CD4-positive, CD25-positive, alpha-beta regulatory T cell (primary cell): ENCODE results near the gene DHX35. TPM values are rescaled to one million over a fixed set of nuclear protein-coding genes. Genes with fewer than 3 reads are reported as not detected.

ENCODE experiments used
- ATAC-seq, 2 donors: fragments of 150-1000 bp; cut with Tn5 transposase; one replicate each; pipeline ENCODE4 v1.10.0; 2021; ENCODE audit warnings: low read depth in 2 of 2, moderate number of reproducible peaks in 2 of 2, moderate library complexity in 1 of 2
- DNase-seq, 3 donors: peaks; one replicate each; pipeline versions ENCODE4 v3.0.0 to v3.0.0-alpha.2; 2012 to 2022; ENCODE audit warnings: mixed read lengths in 1 of 3
- H3K27ac ChIP-seq: one replicate; pipeline ENCODE4 v1.7.0; 2013; ENCODE audit warnings: mild to moderate bottlenecking, low read length; ENCODE audit not compliant: insufficient read depth, poor library complexity, severe bottlenecking
- H3K27me3 ChIP-seq: one replicate; pipeline ENCODE4 v1.7.0; 2013; ENCODE audit warnings: low read length; ENCODE audit not compliant: control insufficient read depth, insufficient read depth
- H3K36me3 ChIP-seq: one replicate; pipeline ENCODE4 v1.7.0; 2013; ENCODE audit warnings: mild to moderate bottlenecking, low read length, moderate library complexity; ENCODE audit not compliant: control insufficient read depth, insufficient read depth
- H3K4me1 ChIP-seq: 2 replicates; pipeline ENCODE4 v1.7.0; 2013; ENCODE audit warnings: mild to moderate bottlenecking, low read length; ENCODE audit not compliant: insufficient read depth, control insufficient read depth, poor library complexity, severe bottlenecking
- H3K4me3 ChIP-seq: one replicate; pipeline ENCODE4 v1.7.0; 2013; ENCODE audit warnings: low read depth, mild to moderate bottlenecking, low read length, moderate library complexity
- H3K9me3 ChIP-seq, 2 experiments: 1 replicate in 1 of 2; 2 replicates in 1 of 2; pipeline ENCODE4 v1.7.0; 2013; ENCODE audit warnings: low read length in 2 of 2, mild to moderate bottlenecking in 1 of 2, moderate library complexity in 1 of 2; ENCODE audit not compliant: control insufficient read depth in 2 of 2
- H3K27ac Mint-ChIP-seq, 3 donors: one replicate each; pipeline ENCODE4 v1.8.0; 2020 to 2022; ENCODE audit warnings: mild to moderate bottlenecking in 3 of 3, mixed read lengths in 3 of 3, moderate library complexity in 2 of 3
- H3K27me3 Mint-ChIP-seq: one replicate; pipeline ENCODE4 v1.8.0; 2022; ENCODE audit warnings: mild to moderate bottlenecking, mixed read lengths
- H3K36me3 Mint-ChIP-seq: one replicate; pipeline ENCODE4 v1.8.0; 2020; ENCODE audit warnings: mixed read lengths
- H3K4me1 Mint-ChIP-seq, 4 donors: one replicate each; pipeline ENCODE4 v1.8.0; 2020 to 2022; ENCODE audit warnings: mixed read lengths in 4 of 4, mild to moderate bottlenecking in 1 of 4
- H3K4me3 Mint-ChIP-seq, 4 donors: one replicate each; pipeline ENCODE4 v1.8.0; 2020 to 2022; ENCODE audit warnings: mild to moderate bottlenecking in 4 of 4, mixed read lengths in 4 of 4, moderate library complexity in 3 of 4
- H3K9me3 Mint-ChIP-seq, 7 donors: one replicate each; pipeline ENCODE4 v1.8.0; 2020 to 2022; ENCODE audit warnings: mixed read lengths in 7 of 7, mild to moderate bottlenecking in 3 of 7, moderate library complexity in 2 of 7
- polyA plus RNA-seq, 4 donors: library from polyadenylated mRNA; unstranded; fragments of 300-500 nt; fragmentation: Illumina TruSeq; gene quantifications; one replicate each; pipeline ENCODE4 v1.2.3, GENCODE V29; 2021
- total RNA-seq: library from RNA; stranded (reverse); gene quantifications from one replicate; pipeline ENCODE4 v1.2.3, GENCODE V29; 2022

Gene DHX35
- total and polyA plus RNA-seq, 5 donors from 2014 or later: 4.0 to 12.4 (median 5.7) TPM

- ATAC-seq (no peak), DNase-seq (no peak)
- Mint-ChIP-seq H3K27ac (peak overlapping the region in 1 of 3 donors; percentile 59), H3K4me3 (no peak overlapping the region), H3K27me3 (peaks cover 33% of the 10 kb centered on the region), H3K9me3 (peaks cover 0 to 2% (median 0%) of the 10 kb centered on the region in 7 donors), H3K36me3 (no peaks in the 10 kb centered on the region), H3K4me1 (no peaks in the 10 kb centered on the region)
- no peak overlapping the region for H3K4me3 ChIP-seq
- no peaks in the 10 kb centered on the region for H3K36me3 ChIP-seq
- no peak overlapping the region for H3K27ac ChIP-seq
- no peaks in the 10 kb centered on the region for H3K4me1 ChIP-seq
- peaks cover 3% of the 10 kb centered on the region for H3K27me3 ChIP-seq
- no peaks in the 10 kb centered on the region for H3K9me3 ChIP-seq
Measured at GRCh38 chr20:39082622-39083398, 120.7 kb downstream of the DHX35 start.

- Mint-ChIP-seq H3K27ac (no peak overlapping the region), H3K27me3 (peaks cover 30% of the 10 kb centered on the region), H3K4me1 (no peaks in the 10 kb centered on the region), H3K9me3 (peaks cover 0 to 2% (median 0%) of the 10 kb centered on the region in 7 donors), H3K36me3 (no peaks in the 10 kb centered on the region), H3K4me3 (no peak overlapping the region)
- H3K27me3 ChIP-seq: peaks cover 3% of the 10 kb centered on the region
- H3K9me3 ChIP-seq: no peaks in the 10 kb centered on the region
- ATAC-seq (no peak), DNase-seq (no peak)
- H3K4me3 ChIP-seq: no peak overlapping the region
- H3K36me3 ChIP-seq: no peaks in the 10 kb centered on the region
- H3K4me1 ChIP-seq: no peaks in the 10 kb centered on the region
- H3K27ac ChIP-seq: no peak overlapping the region
Measured at GRCh38 chr20:39083761-39084160, 121.6 kb downstream of the DHX35 start.

GRCh38 chr20:39089029-39089428, 126.9 kb downstream of the DHX35 start:
- Histone ChIP-seq H3K27me3 (no peaks in the 10 kb centered on the region), H3K36me3 (no peaks in the 10 kb centered on the region), H3K9me3 (no peaks in the 10 kb centered on the region), H3K27ac (no peak overlapping the region), H3K4me3 (no peak overlapping the region), H3K4me1 (no peaks in the 10 kb centered on the region)
- Mint-ChIP-seq H3K9me3 (peaks cover 0 to 3% (median 0%) of the 10 kb centered on the region in 7 donors), H3K4me1 (peaks cover 0 to 2% (median 0%) of the 10 kb centered on the region in 4 donors), H3K27ac (peak overlapping the region in 2 of 3 donors; percentile 84 to 90), H3K4me3 (peak overlapping the region in 1 of 4 donors; percentile 68), H3K36me3 (no peaks in the 10 kb centered on the region), H3K27me3 (peaks cover 21% of the 10 kb centered on the region)
- ATAC-seq (no peak), DNase-seq (no peak)

Other genes with a start within 250 kb of the DHX35 start
- not detected for gene SLC32A1, start 237.9 kb upstream of the DHX35 start, total RNA-seq
- not detected for gene SLC32A1, start 237.9 kb upstream of the DHX35 start, polyA plus RNA-seq
- gene ACTR5, start 213.9 kb upstream of the DHX35 start, total RNA-seq: 14.5 TPM
- gene ACTR5, start 213.9 kb upstream of the DHX35 start, polyA plus RNA-seq: 10 to 100 TPM in 2 of 4 donors, 1 to 10 TPM in 2; 6.1 to 12.2 (median 10.3) TPM
- 84.1 TPM for gene PPP1R16B, start 156.6 kb upstream of the DHX35 start, total RNA-seq
- gene PPP1R16B, start 156.6 kb upstream of the DHX35 start, polyA plus RNA-seq: 10 to 100 TPM; 16.5 to 26.8 (median 25.0) TPM
- gene FAM83D, start 35.9 kb upstream of the DHX35 start, total RNA-seq: 8.6 TPM
- gene FAM83D, start 35.9 kb upstream of the DHX35 start, polyA plus RNA-seq: 1 to 10 TPM in 2 of 4 donors, under 1 TPM in 2; 0.20 to 1.8 (median 1.1) TPM